OCI-M1 (cell line): ENCODE measurements around the gene MUSK.
"Not testable (repeated sequence)": the region's sequence is repeated elsewhere in the genome, so short reads cannot be mapped to it uniquely, and the experiment has no call there.

Experiments used
- DNase-seq: peaks from one replicate; lab custom pipeline; 2025; lab: John Stamatoyannopoulos, UW

Gene MUSK

DNA sequence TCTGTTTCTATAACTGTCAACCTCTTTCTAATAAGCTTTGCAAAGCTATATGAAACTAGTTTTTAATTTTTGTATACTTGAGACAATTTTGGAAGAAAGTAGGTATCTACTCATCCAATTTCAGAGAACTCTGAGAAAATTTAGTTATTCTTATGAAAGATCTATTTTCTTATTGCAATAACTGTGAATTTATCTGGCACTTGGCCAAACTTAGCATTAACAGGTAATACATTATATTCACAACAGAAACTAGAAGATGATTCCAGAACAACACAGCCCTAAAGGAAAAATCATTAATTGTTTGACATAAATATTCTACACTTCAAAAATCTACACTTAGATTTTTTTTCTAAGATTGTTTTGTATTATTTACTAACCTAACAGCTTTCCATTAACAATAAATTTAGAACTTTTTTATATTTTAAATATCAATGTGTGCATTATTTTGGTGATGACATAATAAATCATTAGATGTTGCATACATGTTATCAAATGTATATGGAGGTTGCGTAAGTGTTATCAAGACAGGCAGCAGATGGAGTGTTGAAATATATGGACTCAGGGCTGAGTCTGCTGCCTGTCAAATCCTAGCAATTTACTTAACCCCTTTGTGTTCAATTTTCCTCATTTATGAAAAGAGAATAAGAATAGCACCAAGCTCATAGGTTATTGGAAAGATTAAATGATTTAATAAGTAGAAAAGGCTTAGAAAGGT, 141.8 kb downstream of the MUSK start:
- peak; percentile 50 for DNase-seq

DNA sequence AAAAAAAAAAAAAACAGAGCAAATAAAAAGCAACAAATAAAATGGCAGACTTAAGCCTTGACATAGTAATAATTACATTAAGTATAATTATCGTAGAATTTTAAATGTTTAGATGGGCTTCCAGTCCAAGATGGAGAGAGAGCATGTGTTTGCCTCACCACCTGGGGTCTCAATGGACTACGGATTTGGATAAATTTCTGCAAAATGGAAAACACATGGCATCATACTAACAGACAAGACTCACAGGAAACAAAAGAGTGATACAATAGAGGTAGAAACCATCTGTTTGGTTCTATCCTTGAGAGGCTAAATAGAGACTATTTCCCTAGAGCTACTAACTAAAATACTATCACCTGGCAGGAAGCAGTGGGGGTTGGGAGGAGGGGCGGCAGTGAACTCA, 144.3 kb downstream of the MUSK start:
- no peak for DNase-seq

DNA sequence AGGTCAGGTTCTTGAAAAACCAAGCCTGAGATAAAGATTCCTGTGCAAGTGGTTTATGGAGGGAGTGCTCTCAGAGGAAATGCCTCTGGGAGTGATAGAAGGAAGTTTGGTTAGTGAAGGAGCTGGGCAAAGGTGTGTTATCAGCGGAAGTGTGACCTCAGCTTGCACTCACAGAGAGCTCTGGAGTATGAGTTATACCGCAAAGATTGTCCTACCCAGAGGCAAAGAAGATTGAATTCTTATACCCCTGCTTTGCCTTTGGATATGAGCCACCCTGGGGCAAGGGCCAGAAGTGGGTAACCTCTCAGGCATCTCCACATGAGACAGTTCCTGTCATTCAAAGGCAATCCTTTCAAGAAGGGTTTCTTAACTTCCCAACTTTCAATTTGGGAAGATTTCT, 145.6 kb downstream of the MUSK start:
- DNase-seq = no peak

DNA sequence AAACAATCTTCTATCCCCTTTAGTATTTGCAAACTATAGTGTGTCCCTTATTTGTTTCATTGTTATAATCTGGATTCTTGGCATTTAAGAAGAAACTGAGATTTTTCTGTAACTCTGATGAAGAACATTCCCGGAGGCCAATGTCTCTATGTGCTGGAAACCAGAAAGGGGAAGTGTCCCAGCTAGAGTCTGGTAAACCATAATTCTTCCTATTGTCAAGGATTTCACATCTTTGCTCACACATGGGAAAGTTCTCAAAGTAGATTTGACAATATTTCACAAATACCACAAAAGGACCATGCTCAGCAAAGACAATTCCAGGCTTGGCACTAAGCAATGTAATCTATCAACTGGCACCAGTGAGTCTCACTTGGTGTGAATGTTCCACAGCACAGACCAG, 146.8 kb downstream of the MUSK start:
- peak; percentile 38 for DNase-seq

DNA sequence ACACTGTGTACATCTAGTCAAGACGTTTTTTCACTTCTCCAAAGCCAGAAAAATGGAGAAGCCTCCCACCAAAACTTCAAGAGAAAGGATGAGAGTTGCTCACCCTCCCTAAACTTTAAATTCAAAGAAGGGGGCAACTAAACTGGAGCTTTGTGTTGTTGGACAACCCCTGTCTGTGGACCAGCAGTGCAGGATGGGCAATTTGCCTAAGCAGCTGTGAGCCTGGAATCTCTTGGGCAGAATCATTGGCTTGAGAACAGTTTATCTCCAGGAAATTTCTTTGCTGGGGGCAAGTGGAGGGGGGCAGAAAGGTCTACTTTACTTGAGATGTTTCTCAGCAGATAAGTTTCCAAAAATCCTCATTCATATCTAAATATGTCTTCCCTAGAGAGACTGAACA, 151.8 kb downstream of the MUSK start:
- DNase-seq = no peak

DNA sequence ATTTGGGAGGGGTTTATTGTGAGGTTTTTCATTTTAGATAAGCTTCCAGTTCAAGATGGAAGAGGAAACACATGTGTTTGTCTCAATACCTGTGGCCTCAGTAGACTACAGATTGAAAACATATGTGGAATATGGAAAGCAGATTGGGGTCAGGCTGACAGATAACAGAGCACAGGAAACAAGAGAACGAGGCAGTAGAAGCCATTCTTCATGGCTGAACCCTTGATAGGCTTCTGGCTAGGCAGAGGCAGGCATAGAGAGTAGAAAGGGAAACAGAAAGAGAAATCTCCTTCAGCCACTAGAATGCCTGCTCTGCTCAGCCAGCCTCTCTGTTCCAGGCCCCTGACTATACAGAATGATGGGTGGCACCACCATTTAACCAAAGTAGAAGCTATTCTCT, 152.5 kb downstream of the MUSK start:
- DNase-seq = peak; percentile 68

DNA sequence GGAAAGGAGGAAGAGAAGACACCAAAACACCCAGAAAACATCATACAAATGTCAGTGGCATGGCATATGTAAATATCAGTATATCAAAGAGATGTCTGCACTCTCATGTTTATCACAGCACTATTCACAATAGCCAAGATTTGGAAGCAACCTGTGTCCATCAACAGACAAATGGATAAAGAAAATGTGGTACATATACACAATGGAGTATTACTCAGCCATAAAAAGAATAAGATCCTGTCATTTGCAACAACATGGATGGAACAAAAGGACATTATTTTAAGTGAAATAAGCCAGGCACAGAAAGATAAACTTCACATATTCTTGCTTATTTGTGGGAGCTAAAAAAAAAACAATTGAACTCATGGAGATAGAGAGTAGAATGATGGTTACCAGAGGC, 156.5 kb downstream of the MUSK start:
- DNase-seq = not testable (repeated sequence)

DNA sequence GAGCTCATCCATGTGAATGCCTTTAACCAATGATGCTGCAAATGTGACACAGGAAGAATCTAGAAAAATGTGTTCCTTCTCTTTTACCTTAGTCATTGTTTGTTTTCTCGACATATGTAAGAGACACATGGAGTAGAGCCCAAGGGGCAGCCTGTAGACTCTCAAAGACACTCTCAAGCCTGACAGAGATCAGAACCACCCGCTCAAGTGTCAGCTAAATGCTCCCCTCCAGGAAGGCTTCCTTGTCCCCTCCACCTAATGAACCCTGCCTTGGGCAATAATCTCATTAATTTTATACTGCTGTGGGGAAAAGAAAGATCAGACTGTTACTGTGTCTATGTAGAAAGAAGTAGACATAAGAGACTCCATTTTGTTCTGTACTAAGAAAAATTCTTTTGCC, 157.4 kb downstream of the MUSK start:
- no peak for DNase-seq

DNA sequence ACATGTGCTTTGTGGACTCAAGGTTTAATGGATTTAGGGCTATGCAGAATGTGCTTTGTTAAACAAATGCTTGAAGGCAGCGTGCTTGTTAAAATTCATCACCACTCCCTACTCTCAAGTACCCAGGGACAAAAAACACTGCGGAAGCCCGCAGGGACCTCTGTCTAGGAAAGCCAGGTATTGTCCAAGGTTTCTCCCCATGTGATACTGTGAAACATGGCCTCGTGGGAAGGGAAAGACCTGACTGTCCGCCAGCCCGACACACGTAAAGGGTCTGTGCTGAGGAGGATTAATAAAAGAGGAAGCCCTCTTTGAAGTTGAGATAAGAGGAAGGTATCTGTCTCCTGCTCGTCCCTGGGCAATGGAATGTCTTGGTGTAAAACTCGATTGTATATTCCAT, 157.8 kb downstream of the MUSK start:
- DNase-seq = not testable (repeated sequence)

DNA sequence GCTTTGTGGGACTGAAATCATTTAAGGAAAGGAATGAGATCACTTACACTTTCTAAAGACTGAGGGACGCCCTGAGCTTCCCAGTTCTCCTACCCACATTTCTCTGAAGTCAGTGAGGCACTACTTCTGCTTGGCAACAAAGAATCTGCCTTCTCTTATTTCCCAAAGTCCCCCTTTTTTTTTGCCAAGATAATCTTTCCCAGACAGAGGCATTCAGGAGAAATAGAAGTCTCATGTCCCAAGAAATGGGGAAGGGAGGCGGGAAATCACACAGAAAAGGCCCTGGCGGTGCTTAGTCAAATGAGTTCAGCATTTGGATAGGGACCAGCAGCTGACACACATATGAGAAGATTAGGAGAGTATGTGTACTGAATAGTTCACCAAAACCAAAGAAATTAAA, 159.7 kb downstream of the MUSK start:
- DNase-seq = no peak

DNA sequence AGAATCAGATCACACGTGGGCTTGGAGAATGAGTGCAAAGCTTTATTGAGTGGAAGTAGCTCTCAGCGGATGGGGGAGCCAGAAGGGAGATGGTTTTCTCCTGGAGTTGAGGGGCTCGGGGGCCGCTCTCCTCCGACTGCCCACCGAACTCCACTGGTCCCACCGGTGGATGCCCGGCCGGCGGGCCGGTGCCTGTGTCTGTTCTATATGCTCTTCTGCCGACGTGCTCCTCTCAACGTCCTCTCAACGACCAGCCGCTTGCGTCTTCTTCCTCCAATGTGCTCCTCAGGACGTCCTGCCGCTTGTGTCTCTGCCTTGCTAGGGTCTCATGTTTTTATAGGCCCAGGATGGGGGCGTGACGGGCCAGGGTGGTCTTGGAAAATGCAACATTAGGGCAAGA, 161.9 kb downstream of the MUSK start:
- DNase-seq = no peak

DNA sequence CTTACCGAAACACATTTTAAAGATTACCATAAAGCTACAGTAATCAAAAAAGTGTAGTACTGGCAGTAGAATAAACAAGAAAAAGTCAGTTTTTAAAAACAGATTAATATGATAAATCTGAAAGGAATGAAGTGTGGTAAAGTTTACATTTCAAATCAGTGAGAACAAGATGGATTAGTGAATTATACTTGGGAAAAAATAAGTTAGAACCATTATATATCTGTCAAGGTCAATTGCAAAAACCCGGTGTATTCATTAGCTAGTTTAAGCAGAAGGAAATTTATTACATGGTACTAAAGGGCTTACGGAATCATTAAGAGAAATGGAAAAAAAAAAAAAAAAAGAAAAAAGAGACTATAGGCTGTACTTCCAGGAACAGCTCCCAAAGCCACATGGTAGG, 164.3 kb downstream of the MUSK start:
- no peak for DNase-seq

DNA sequence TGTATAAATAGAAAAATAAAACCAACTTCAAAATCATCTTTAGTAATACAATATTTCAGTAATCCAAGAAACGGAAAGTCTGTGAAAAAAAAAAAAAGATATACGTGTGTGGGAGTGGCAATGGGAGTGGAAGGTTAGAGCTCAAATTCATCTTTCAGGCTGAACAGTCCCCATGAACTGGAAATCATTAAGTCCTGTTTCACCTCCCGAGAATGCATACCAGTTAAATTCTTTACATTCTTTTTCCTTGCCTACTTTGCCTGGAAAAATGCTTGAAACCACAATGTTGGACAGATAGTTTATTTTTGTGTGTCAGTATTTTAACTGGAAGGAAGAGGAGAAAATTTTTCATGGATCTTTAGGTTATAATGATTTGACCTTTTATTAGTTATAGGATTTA, 166.8 kb downstream of the MUSK start:
- no peak for DNase-seq

DNA sequence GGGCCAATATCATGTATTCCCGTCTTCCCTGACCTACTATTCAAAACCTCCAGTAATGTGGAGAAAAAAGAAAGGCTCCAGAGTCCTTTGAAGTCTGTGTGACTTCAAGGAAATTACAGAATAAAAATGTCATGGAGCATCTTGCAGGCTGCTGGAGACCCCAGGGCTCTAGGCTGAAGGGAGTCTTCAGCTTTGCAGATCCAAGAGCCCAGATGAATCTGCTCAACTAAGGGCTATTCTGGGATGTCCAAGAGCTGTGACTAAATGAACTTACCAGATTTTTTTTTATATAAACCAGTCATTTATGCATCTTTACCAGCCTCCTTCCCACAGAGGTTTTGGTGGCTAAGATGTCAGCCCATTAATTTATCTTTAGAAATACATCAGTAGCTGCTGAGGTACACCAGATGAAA, 167.3 kb downstream of the MUSK start:
- no peak for DNase-seq

DNA sequence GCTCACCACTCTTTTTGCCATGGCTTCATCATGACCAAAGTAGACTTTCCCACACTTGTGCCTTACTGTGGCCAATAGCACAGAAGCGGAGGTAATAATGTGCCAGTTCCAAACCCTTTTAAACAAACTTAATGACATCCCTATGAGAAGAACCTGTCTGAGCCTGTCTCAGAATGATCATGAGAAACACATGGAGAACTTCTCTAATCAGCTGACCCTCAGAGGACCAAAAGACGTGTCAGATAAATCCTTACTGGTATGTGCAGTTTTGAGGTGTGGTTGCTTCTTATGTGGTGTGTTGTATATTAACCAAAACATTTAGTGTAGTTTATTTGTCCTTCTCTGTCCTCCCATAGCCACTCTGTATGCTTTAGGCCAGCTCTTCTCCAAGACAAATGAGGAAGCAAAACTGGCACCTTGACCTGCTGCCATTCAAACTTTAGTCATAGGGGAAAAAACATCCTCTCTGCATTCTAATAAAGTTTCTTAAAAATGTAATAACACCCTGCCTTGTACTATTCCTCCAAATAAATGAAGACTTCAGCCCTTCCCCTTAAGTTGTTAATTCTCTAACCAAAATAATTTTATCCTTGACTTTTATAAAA, 168.9 kb downstream of the MUSK start:
- DNase-seq = no peak

DNA sequence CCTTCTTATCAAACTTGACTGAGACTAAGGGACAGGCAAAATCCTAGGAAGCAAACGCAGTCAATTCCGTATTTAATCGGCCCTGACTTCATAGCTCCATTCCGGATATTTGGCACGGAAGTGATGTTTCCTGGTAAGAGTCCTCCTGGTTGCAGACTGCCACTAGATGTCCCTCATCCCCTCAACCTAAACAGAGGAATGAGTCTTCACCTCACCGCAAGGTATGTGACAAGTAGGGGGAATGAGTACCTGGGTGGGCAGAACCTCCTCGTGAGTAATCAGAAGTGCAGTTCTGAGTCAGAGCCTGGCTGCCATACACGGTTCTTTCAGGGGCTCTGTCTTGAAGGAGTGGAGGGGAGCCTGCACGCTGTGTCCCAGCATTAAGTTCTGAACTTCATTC, 173.6 kb downstream of the MUSK start:
- DNase-seq = no peak

DNA sequence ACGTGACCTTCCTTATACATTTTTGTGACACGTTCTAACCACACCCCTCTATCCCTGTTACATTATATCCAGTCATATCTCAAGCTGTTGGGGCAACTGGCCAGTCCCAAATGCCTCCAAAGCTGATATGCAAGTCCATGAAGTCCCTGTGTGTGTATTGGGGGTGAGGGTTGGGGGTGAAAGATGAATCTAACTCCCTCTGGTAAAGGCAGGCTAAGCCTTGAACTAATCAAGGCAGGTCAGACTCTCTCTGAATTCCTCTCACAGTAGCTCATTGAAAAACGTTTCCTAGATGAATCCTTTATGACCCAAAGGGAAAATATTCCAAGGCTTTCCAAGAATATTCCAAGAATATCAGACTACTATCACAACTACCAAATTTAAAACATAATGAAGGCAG, 174.4 kb downstream of the MUSK start:
- no peak for DNase-seq

DNA sequence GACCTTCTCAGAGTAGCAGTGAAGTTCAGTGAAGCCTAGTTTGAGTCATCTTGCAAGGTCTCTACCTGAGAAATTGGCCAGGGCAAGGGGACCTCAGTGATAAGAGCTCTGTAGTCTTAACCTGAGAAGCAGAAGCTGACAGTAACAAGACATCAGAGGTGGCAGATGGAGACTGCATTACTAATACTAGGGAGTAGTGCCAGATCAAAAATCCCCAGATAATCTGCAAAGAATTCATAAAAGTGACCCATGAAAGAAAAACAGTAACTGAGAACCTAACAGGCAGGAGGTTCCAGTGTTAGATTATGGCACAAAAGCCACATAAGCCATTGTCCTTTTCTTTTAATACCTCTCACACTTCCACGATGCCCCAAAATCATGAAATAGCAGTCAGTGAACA, 175.5 kb downstream of the MUSK start:
- no peak for DNase-seq

DNA sequence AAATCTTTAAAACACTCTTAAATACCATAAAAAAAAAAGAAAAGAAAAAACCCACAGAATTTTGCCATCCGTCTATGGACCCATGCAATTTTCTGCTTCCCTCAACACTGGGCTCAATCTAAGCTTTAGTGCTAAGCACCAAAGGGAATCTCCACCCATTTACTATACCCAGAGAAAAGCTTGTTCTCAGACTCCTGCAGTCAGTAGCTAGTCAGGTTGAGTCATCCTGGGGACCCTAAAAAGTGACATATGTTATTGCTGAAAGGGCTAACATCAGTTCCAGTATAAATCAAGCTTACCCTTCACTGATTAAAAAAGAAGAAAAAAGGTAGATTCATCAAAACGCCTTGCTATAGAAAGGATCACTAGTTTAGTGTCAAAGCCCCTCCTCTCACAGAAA, 177.6 kb downstream of the MUSK start:
- peak; percentile 19 for DNase-seq

DNA sequence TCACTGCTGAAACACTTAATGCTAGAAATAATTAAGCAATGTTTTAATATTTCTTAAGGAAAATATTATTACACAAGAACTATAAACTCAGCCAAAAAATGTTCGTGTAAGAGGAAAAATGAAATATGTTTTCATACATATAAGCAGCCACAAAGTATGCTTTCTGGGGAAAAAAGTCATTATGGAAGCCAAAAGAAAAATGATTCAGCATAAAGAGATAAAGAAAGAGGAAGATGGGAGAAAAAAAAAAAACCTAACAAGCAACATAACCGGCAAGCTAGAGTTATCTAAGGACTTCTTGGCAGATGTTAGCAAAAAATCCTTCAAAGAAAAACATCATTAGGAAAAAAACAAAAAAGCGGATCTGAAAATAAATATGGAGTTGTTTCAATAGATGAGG, 179.1 kb downstream of the MUSK start:
- peak; percentile 85 for DNase-seq

DNA sequence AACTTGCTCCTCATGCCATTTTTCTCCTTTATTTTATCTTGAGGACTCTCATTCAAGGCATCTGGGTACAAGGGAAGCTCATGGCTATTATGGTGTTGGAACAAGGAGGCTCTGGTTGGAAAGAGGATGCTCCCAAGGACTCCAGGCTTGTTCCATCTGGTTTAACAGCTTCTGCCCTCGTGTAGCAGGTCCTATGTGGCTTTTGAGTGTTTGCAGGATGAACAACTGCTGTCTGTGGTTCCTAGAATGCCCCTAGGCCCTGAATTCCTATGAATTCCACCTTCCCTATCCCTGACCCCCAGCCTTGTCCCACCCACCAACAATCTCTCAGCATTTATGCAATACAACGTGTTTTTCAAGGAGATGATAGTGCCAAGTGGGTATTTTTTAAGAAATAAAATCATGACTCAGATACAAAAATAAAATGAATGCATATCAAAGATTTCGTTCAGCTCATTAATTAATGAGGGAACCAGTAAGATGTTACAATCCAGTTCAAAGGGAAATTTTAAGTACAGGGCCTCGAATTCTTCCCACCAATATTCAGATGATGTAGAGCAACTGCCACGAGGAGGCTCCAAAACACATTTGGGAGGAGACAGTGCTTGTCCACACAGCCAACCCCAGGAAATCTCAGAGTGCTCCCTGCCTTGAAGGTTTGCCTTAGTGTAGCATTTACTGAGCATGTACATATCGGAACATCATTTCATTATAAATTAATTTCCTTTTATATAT, 182.0 kb downstream of the MUSK start:
- no peak for DNase-seq
